Measurements from ENCODE around the gene PRKCE. TPM values are rescaled to one million over a fixed set of nuclear protein-coding genes. Genes with fewer than 3 reads are reported as not detected.
"Not testable (repeated sequence)": the region's sequence is repeated elsewhere in the genome, so short reads cannot be mapped to it uniquely, and the experiment has no call there.

The PRKCE gene
- total and polyA plus RNA-seq, 2 donors: 3.2 to 3.3 TPM

GRCh38 chr2:45710468-45710867 lies 59.0 kb downstream of the PRKCE start:
- Histone ChIP-seq H3K27ac (ENCODE audit: low read depth in 1 of 2, low read length in 1 of 2) (no peak overlapping the region), H3K27me3 (ENCODE audit: control insufficient read depth in 2 of 2, insufficient read depth in 1 of 2, low read length in 1 of 2) (no peaks in the 10 kb centered on the region), H3K4me3 (ENCODE audit: low read length in 2 of 2) (no peak overlapping the region), H3K36me3 (ENCODE audit: control insufficient read depth in 2 of 2, insufficient read depth in 2 of 2, low read length in 1 of 2) (no peaks in the 10 kb centered on the region), H3K9me3 (ENCODE audit: control insufficient read depth in 2 of 2, insufficient read depth in 1 of 2, low read length in 1 of 2) (peaks cover 0 to 2% of the 10 kb centered on the region in 2 donors), H3K4me1 (ENCODE audit: control insufficient read depth in 2 of 2, insufficient read depth in 2 of 2, low read length in 2 of 2) (no peaks in the 10 kb centered on the region)
- WGBS: 99% methylated on average over 3 of the region's 3 CpGs
- DNase-seq (ENCODE audit: low read depth in 6 of 9, low spot score in 9 of 9): no peak

- H3K4me3 ChIP-seq (ENCODE audit: low read length in 2 of 2): no peak overlapping the region
- no peak for DNase-seq (ENCODE audit: low read depth in 6 of 9, low spot score in 9 of 9)
- WGBS: 98% methylated on average over 2 of the region's 2 CpGs
- peaks cover 0 to 2% of the 10 kb centered on the region in 2 donors for H3K9me3 ChIP-seq (ENCODE audit: control insufficient read depth in 2 of 2, insufficient read depth in 1 of 2, low read length in 1 of 2)
- H3K27me3 ChIP-seq (ENCODE audit: control insufficient read depth in 2 of 2, insufficient read depth in 1 of 2, low read length in 1 of 2): no peaks in the 10 kb centered on the region
- H3K27ac ChIP-seq (ENCODE audit: low read depth in 1 of 2, low read length in 1 of 2): no peak overlapping the region
- no peaks in the 10 kb centered on the region for H3K4me1 ChIP-seq (ENCODE audit: control insufficient read depth in 2 of 2, insufficient read depth in 2 of 2, low read length in 2 of 2)
- H3K36me3 ChIP-seq (ENCODE audit: control insufficient read depth in 2 of 2, insufficient read depth in 2 of 2, low read length in 1 of 2): no peaks in the 10 kb centered on the region
Measured at GRCh38 chr2:45711224-45711623, 59.7 kb downstream of the PRKCE start.

GRCh38 chr2:45712570-45712969 lies 61.1 kb downstream of the PRKCE start:
- Histone ChIP-seq H3K27me3 (ENCODE audit: control insufficient read depth in 2 of 2, insufficient read depth in 1 of 2, low read length in 1 of 2) (no peaks in the 10 kb centered on the region), H3K4me1 (ENCODE audit: control insufficient read depth in 2 of 2, insufficient read depth in 2 of 2, low read length in 2 of 2) (no peaks in the 10 kb centered on the region), H3K36me3 (ENCODE audit: control insufficient read depth in 2 of 2, insufficient read depth in 2 of 2, low read length in 1 of 2) (no peaks in the 10 kb centered on the region), H3K9me3 (ENCODE audit: control insufficient read depth in 2 of 2, insufficient read depth in 1 of 2, low read length in 1 of 2) (peaks cover 0 to 2% of the 10 kb centered on the region in 2 donors), H3K4me3 (ENCODE audit: low read length in 2 of 2) (no peak overlapping the region), H3K27ac (ENCODE audit: low read depth in 1 of 2, low read length in 1 of 2) (no peak overlapping the region)
- WGBS: 95% methylated on average over 3 of the region's 3 CpGs
- no peak for DNase-seq (ENCODE audit: low read depth in 6 of 9, low spot score in 9 of 9)

GRCh38 chr2:45713136-45713535 lies 61.7 kb downstream of the PRKCE start:
- Histone ChIP-seq H3K9me3 (ENCODE audit: control insufficient read depth in 2 of 2, insufficient read depth in 1 of 2, low read length in 1 of 2) (peaks cover 0 to 2% of the 10 kb centered on the region in 2 donors), H3K27ac (ENCODE audit: low read depth in 1 of 2, low read length in 1 of 2) (no peak overlapping the region), H3K4me3 (ENCODE audit: low read length in 2 of 2) (no peak overlapping the region), H3K27me3 (ENCODE audit: control insufficient read depth in 2 of 2, insufficient read depth in 1 of 2, low read length in 1 of 2) (no peaks in the 10 kb centered on the region), H3K36me3 (ENCODE audit: control insufficient read depth in 2 of 2, insufficient read depth in 2 of 2, low read length in 1 of 2) (no peaks in the 10 kb centered on the region), H3K4me1 (ENCODE audit: control insufficient read depth in 2 of 2, insufficient read depth in 2 of 2, low read length in 2 of 2) (no peaks in the 10 kb centered on the region)
- DNase-seq (ENCODE audit: low read depth in 6 of 9, low spot score in 9 of 9): no peak
- 98% methylated on average over 4 of the region's 4 CpGs for WGBS

GRCh38 chr2:45713591-45713990 lies 62.1 kb downstream of the PRKCE start:
- Histone ChIP-seq H3K4me3 (ENCODE audit: low read length in 2 of 2) (no peak overlapping the region), H3K4me1 (ENCODE audit: control insufficient read depth in 2 of 2, insufficient read depth in 2 of 2, low read length in 2 of 2) (no peaks in the 10 kb centered on the region), H3K9me3 (ENCODE audit: control insufficient read depth in 2 of 2, insufficient read depth in 1 of 2, low read length in 1 of 2) (peaks cover 0 to 1% of the 10 kb centered on the region in 2 donors), H3K27ac (ENCODE audit: low read depth in 1 of 2, low read length in 1 of 2) (no peak overlapping the region), H3K27me3 (ENCODE audit: control insufficient read depth in 2 of 2, insufficient read depth in 1 of 2, low read length in 1 of 2) (no peaks in the 10 kb centered on the region), H3K36me3 (ENCODE audit: control insufficient read depth in 2 of 2, insufficient read depth in 2 of 2, low read length in 1 of 2) (no peaks in the 10 kb centered on the region)
- no peak for DNase-seq (ENCODE audit: low read depth in 6 of 9, low spot score in 9 of 9)

GRCh38 chr2:45714679-45715078 lies 63.2 kb downstream of the PRKCE start:
- H3K27me3 ChIP-seq (ENCODE audit: control insufficient read depth in 2 of 2, insufficient read depth in 1 of 2, low read length in 1 of 2): no peaks in the 10 kb centered on the region
- no peaks in the 10 kb centered on the region for H3K36me3 ChIP-seq (ENCODE audit: control insufficient read depth in 2 of 2, insufficient read depth in 2 of 2, low read length in 1 of 2)
- H3K9me3 ChIP-seq (ENCODE audit: control insufficient read depth in 2 of 2, insufficient read depth in 1 of 2, low read length in 1 of 2): no peaks in the 10 kb centered on the region
- no peak overlapping the region for H3K27ac ChIP-seq (ENCODE audit: low read depth in 1 of 2, low read length in 1 of 2)
- no peak overlapping the region for H3K4me3 ChIP-seq (ENCODE audit: low read length in 2 of 2)
- WGBS: 97% methylated on average over 3 of the region's 3 CpGs
- no peaks in the 10 kb centered on the region for H3K4me1 ChIP-seq (ENCODE audit: control insufficient read depth in 2 of 2, insufficient read depth in 2 of 2, low read length in 2 of 2)
- DNase-seq (ENCODE audit: low read depth in 6 of 9, low spot score in 9 of 9): no peak

GRCh38 chr2:45715601-45716379 lies 64.3 kb downstream of the PRKCE start:
- Histone ChIP-seq H3K27ac (ENCODE audit: low read depth in 1 of 2, low read length in 1 of 2) (no peak overlapping the region), H3K27me3 (ENCODE audit: control insufficient read depth in 2 of 2, insufficient read depth in 1 of 2, low read length in 1 of 2) (no peaks in the 10 kb centered on the region), H3K4me3 (ENCODE audit: low read length in 2 of 2) (no peak overlapping the region), H3K4me1 (ENCODE audit: control insufficient read depth in 2 of 2, insufficient read depth in 2 of 2, low read length in 2 of 2) (no peaks in the 10 kb centered on the region), H3K36me3 (ENCODE audit: control insufficient read depth in 2 of 2, insufficient read depth in 2 of 2, low read length in 1 of 2) (no peaks in the 10 kb centered on the region), H3K9me3 (ENCODE audit: control insufficient read depth in 2 of 2, insufficient read depth in 1 of 2, low read length in 1 of 2) (no peaks in the 10 kb centered on the region)
- WGBS: 95% methylated on average over 5 of the region's 5 CpGs
- no peak for DNase-seq (ENCODE audit: low read depth in 6 of 9, low spot score in 9 of 9)

- 95% methylated on average over 1 of the region's 1 CpG for WGBS
- not testable (repeated sequence) for H3K36me3 ChIP-seq (ENCODE audit: control insufficient read depth in 2 of 2, insufficient read depth in 2 of 2, low read length in 1 of 2); DNase-seq (ENCODE audit: low read depth in 6 of 9, low spot score in 9 of 9); H3K27ac ChIP-seq (ENCODE audit: low read depth in 1 of 2, low read length in 1 of 2); H3K4me3 ChIP-seq (ENCODE audit: low read length in 2 of 2); H3K4me1 ChIP-seq (ENCODE audit: control insufficient read depth in 2 of 2, insufficient read depth in 2 of 2, low read length in 2 of 2); H3K27me3 ChIP-seq (ENCODE audit: control insufficient read depth in 2 of 2, insufficient read depth in 1 of 2, low read length in 1 of 2); H3K9me3 ChIP-seq (ENCODE audit: control insufficient read depth in 2 of 2, insufficient read depth in 1 of 2, low read length in 1 of 2)
Measured at GRCh38 chr2:45716432-45716831, 65.0 kb downstream of the PRKCE start.

- Histone ChIP-seq H3K36me3 (ENCODE audit: control insufficient read depth in 2 of 2, insufficient read depth in 2 of 2, low read length in 1 of 2) (no peaks in the 10 kb centered on the region), H3K27ac (ENCODE audit: low read depth in 1 of 2, low read length in 1 of 2) (no peak overlapping the region), H3K9me3 (ENCODE audit: control insufficient read depth in 2 of 2, insufficient read depth in 1 of 2, low read length in 1 of 2) (no peaks in the 10 kb centered on the region), H3K4me3 (ENCODE audit: low read length in 2 of 2) (no peak overlapping the region), H3K27me3 (ENCODE audit: control insufficient read depth in 2 of 2, insufficient read depth in 1 of 2, low read length in 1 of 2) (no peaks in the 10 kb centered on the region), H3K4me1 (ENCODE audit: control insufficient read depth in 2 of 2, insufficient read depth in 2 of 2, low read length in 2 of 2) (no peaks in the 10 kb centered on the region)
- DNase-seq (ENCODE audit: low read depth in 6 of 9, low spot score in 9 of 9): no peak
Measured at GRCh38 chr2:45716915-45717314, 65.4 kb downstream of the PRKCE start.
